IMR-90 (cell line): Measurements from ENCODE around the gene GALNT12. TPM values are rescaled to one million over a fixed set of nuclear protein-coding genes. Genes with fewer than 3 reads are reported as not detected.
A peak's percentile ranks its signal among the peaks of the same experiment; 100 is the strongest.

Source experiments
- ATAC-seq: fragments of 200-7000 bp; cut with Tn5 transposase; 2 replicates; pipeline ENCODE4 v1.9.1; 2020; ENCODE audit warnings: low read depth, mild to moderate bottlenecking, moderate library complexity
- BruUV-seq: library from RNA; stranded (reverse); fragments of 400-500 nt; replicated peaks from 2 replicates; lab custom pipeline; 2021; lab: Mats Ljungman, UMichigan
- CTCF ChIA-PET: fragments of 300-600 bp; formaldehyde crosslinking; extraction: SDS; loops from one replicate; lab custom pipeline; 2021; ENCODE audit warnings: antibody characterized with exemption; lab: Yijun Ruan, JAX
- POLR2A ChIA-PET: fragments of 300-600 bp; sonication (Branson Sonifier 250); formaldehyde crosslinking; loops from one replicate; lab custom pipeline; 2022; ENCODE audit warnings: antibody characterized with exemption; ENCODE audit not compliant: unreplicated experiment; lab: Charles Lee
- DNase-seq: peaks from one replicate; pipeline ENCODE4 v3.0.0; 2013
- H2AFZ ChIP-seq: replicated peaks from 2 replicates; pipeline ENCODE3; 2013; ENCODE audit warnings: low read length, mild to moderate bottlenecking; ENCODE audit not compliant: poor library complexity
- H2AK5ac ChIP-seq: 2 replicates; pipeline ENCODE4 v1.6.1; 2013; ENCODE audit warnings: low read depth, low read length, inconsistent platforms
- H2AK9ac ChIP-seq: replicated peaks from 2 replicates; pipeline ENCODE3; 2013; ENCODE audit warnings: mild to moderate bottlenecking, low read depth, low read length, moderate library complexity; ENCODE audit not compliant: poor library complexity
- H2BK120ac ChIP-seq: 2 replicates; pipeline ENCODE4 v1.6.1; 2013; ENCODE audit warnings: low read depth, low read length, inconsistent platforms
- H2BK15ac ChIP-seq: 3 replicates; pipeline ENCODE4 v1.6.1; 2013; ENCODE audit warnings: low read depth, low read length, inconsistent platforms
- H2BK20ac ChIP-seq: 2 replicates; pipeline ENCODE4 v1.6.1; 2013; ENCODE audit warnings: low read depth, mild to moderate bottlenecking, inconsistent platforms, low read length, moderate library complexity
- H2BK5ac ChIP-seq: 2 replicates; pipeline ENCODE4 v1.6.1; 2013; ENCODE audit warnings: mild to moderate bottlenecking, low read depth, low read length, inconsistent platforms; ENCODE audit not compliant: poor library complexity, severe bottlenecking
- H3K14ac ChIP-seq: replicated peaks from 2 replicates; pipeline ENCODE4 v1.6.1; 2013; ENCODE audit warnings: low read depth, low read length, inconsistent platforms
- H3K18ac ChIP-seq: 2 replicates; pipeline ENCODE4 v1.6.1; 2013; ENCODE audit warnings: low read depth, low read length, control low read depth
- H3K23ac ChIP-seq: 2 replicates; pipeline ENCODE4 v1.6.1; 2013; ENCODE audit warnings: low read depth, low read length, inconsistent platforms
- H3K27ac ChIP-seq: 2 replicates; pipeline ENCODE4 v1.5.1; 2013; ENCODE audit warnings: mild to moderate bottlenecking, control low read depth, low read length; ENCODE audit not compliant: insufficient read depth
- H3K27me3 ChIP-seq: 2 replicates; pipeline ENCODE4 v1.6.1; 2013; ENCODE audit warnings: low read length; ENCODE audit not compliant: control insufficient read depth, insufficient read depth
- H3K36me3 ChIP-seq: 2 replicates; pipeline ENCODE4 v1.6.1; 2013; ENCODE audit warnings: low read length, mixed read lengths; ENCODE audit not compliant: control insufficient read depth, insufficient read depth
- H3K4ac ChIP-seq: 2 replicates; pipeline ENCODE4 v1.6.1; 2013; ENCODE audit warnings: low read depth, low read length, inconsistent platforms
- H3K4me1 ChIP-seq: 2 replicates; pipeline ENCODE4 v1.6.1; 2013; ENCODE audit warnings: low read length, mixed read lengths; ENCODE audit not compliant: control insufficient read depth, insufficient read depth
- H3K4me2 ChIP-seq: 2 replicates; pipeline ENCODE4 v1.6.1; 2013; ENCODE audit warnings: low read depth, mild to moderate bottlenecking, control low read depth, low read length, moderate library complexity
- H3K4me3 ChIP-seq: 2 replicates; pipeline ENCODE4 v1.5.1; 2013; ENCODE audit warnings: low read depth, mild to moderate bottlenecking, control low read depth, low read length, moderate library complexity; ENCODE audit not compliant: insufficient read depth
- H3K56ac ChIP-seq: 2 replicates; pipeline ENCODE4 v1.6.1; 2013; ENCODE audit warnings: low read length, inconsistent platforms; ENCODE audit not compliant: insufficient read depth; ENCODE audit errors: extremely low read depth
- H3K79me1 ChIP-seq, 2 experiments: 2 replicates each; pipeline ENCODE4 v1.6.1; 2013; ENCODE audit warnings: low read length in 2 of 2, inconsistent platforms in 1 of 2, low read depth in 1 of 2
- H3K9ac ChIP-seq: 2 replicates; pipeline ENCODE4 v1.6.1; 2013; ENCODE audit warnings: low read depth, low read length, control low read depth
- H3K9me1 ChIP-seq: 2 replicates; pipeline ENCODE4 v1.6.1; 2013; ENCODE audit warnings: low read length, inconsistent platforms; ENCODE audit not compliant: insufficient read depth
- H3K9me3 ChIP-seq: 2 replicates; pipeline ENCODE4 v1.6.1; 2013; ENCODE audit warnings: low read length; ENCODE audit not compliant: control insufficient read depth, insufficient read depth
- H4K20me1 ChIP-seq: 2 replicates; pipeline ENCODE4 v1.6.1; 2013; ENCODE audit warnings: low read length, inconsistent platforms; ENCODE audit not compliant: insufficient read depth
- H4K5ac ChIP-seq: 2 replicates; pipeline ENCODE4 v1.6.1; 2013; ENCODE audit warnings: mild to moderate bottlenecking, low read depth, low read length, control low read depth
- H4K8ac ChIP-seq, 2 experiments: 2 replicates each; pipeline ENCODE4 v1.6.1; 2013; ENCODE audit warnings: low read depth in 2 of 2, low read length in 2 of 2, control low read depth in 1 of 2, inconsistent platforms in 1 of 2
- H4K91ac ChIP-seq: 2 replicates; pipeline ENCODE4 v1.6.1; 2013; ENCODE audit warnings: low read depth, low read length, inconsistent platforms; ENCODE audit not compliant: insufficient read depth
- BHLHE40 ChIP-seq: fragments of 150-350 bp; IDR thresholded peaks from 2 replicates; pipeline ENCODE4 v1.6.1; 2016; ENCODE audit warnings: mild to moderate bottlenecking, low read depth, low read length
- CEBPB ChIP-seq: IDR thresholded peaks from 2 replicates; pipeline ENCODE4 v1.6.1; 2012; ENCODE audit warnings: low read depth, low read length, improper control_type of control experiment
- CHD1 ChIP-seq: IDR thresholded peaks from 2 replicates; pipeline ENCODE4 v1.6.1; 2012; ENCODE audit warnings: low read depth, low read length, improper control_type of control experiment
- ELK1 ChIP-seq: fragments of 150-350 bp; IDR thresholded peaks from 2 replicates; pipeline ENCODE4 v1.6.1; 2016; ENCODE audit warnings: low read depth, mild to moderate bottlenecking, low read length, moderate library complexity, borderline replicate concordance
- FOS ChIP-seq: fragments of 150-350 bp; IDR thresholded peaks from 2 replicates; pipeline ENCODE4 v1.6.1; 2016; ENCODE audit warnings: low read depth, low read length
- MAFK ChIP-seq: IDR thresholded peaks from 2 replicates; pipeline ENCODE4 v1.6.1; 2012; ENCODE audit warnings: low read depth, low read length, improper control_type of control experiment
- MAZ ChIP-seq: IDR thresholded peaks from 2 replicates; pipeline ENCODE4 v1.6.1; 2012; ENCODE audit warnings: low read depth, mild to moderate bottlenecking, low read length, improper control_type of control experiment, moderate library complexity, borderline replicate concordance
- POLR2A ChIP-seq: IDR thresholded peaks from 2 replicates; pipeline ENCODE4 v1.6.1; 2012; ENCODE audit warnings: mild to moderate bottlenecking, low read depth, low read length
- RAD21 ChIP-seq: IDR thresholded peaks from 2 replicates; pipeline ENCODE4 v1.6.1; 2012; ENCODE audit warnings: low read length, improper control_type of control experiment
- RCOR1 ChIP-seq: IDR thresholded peaks from 2 replicates; pipeline ENCODE4 v1.6.1; 2012; ENCODE audit warnings: mild to moderate bottlenecking, low read length, improper control_type of control experiment; ENCODE audit not compliant: insufficient replicate concordance
- RFX5 ChIP-seq: IDR thresholded peaks from 2 replicates; pipeline ENCODE4 v1.8.0; 2012; ENCODE audit warnings: low read depth, mild to moderate bottlenecking, low read length, moderate library complexity
- SMC3 ChIP-seq: fragments of 150-350 bp; IDR thresholded peaks from 2 replicates; pipeline ENCODE4 v1.6.1; 2016; ENCODE audit warnings: low read depth, mild to moderate bottlenecking, antibody characterized with exemption, low read length, moderate library complexity
- USF2 ChIP-seq: fragments of 150-350 bp; IDR thresholded peaks from 2 replicates; pipeline ENCODE4 v1.6.1; 2017; ENCODE audit warnings: mild to moderate bottlenecking, antibody characterized with exemption, low read length, low read depth
- WGBS, 2 experiments: methylation state at CpG; one replicate each; pipeline versions ENCODE4 v1.1.5 to v1.1.7; 2013; ENCODE audit warnings: missing lambda C conversion rate in 2 of 2; ENCODE audit not compliant: insufficient read length in 1 of 2; ENCODE audit errors: extremely low coverage in 2 of 2; 5-methylcytosine and 5-hydroxymethylcytosine counted together
- dilution Hi-C: fragments of 300-500 bp; cut with HindIII; formaldehyde crosslinking; loops from one replicate; pipeline ENCODE4 v1.14.3; 2018; ENCODE audit warnings: low sequenced_read_pairs; ENCODE audit not compliant: unreplicated experiment
- in situ Hi-C: fragments of 300-500 bp; cut with MboI; formaldehyde crosslinking; loops from 3 replicates; pipeline ENCODE4 v1.14.3; 2019; ENCODE audit warnings: low sequenced_read_pairs, inconsistent platforms, mixed read lengths
- intact Hi-C: fragments of 100-400 bp; cut with micrococcal nuclease; formaldehyde crosslinking; loops from 2 replicates; pipeline ENCODE4 v1.10.0; 2022
- polyA plus RNA-seq, 3 experiments: library from polyadenylated mRNA; depleted of rRNA; stranded (reverse); fragments of >200 nt; gene quantifications; 2 replicates each; pipeline ENCODE4 v1.2.3, GENCODE V29; 2012; ENCODE audit warnings: low replicate concordance in 1 of 3
- total RNA-seq: library from RNA; depleted of rRNA; stranded (reverse); fragments of >200 nt; gene quantifications from 2 replicates; pipeline ENCODE4 v1.2.3, GENCODE V29; 2012

The GALNT12 gene
- total and polyA plus RNA-seq, 2 of the 4 experiments (the other 2 are of a cell fraction), result 2.3 to 2.5 TPM

- Histone ChIP-seq H3K27me3 (peaks cover 13% of the 10 kb centered on the region), H3K36me3 (no peaks in the 10 kb centered on the region), H4K5ac (no peak overlapping the region), H3K4me3 (no peak overlapping the region), H3K18ac (no peak overlapping the region), H3K9me3 (no peaks in the 10 kb centered on the region), H4K20me1 (no peaks in the 10 kb centered on the region), H2BK5ac (no peak overlapping the region), H3K4me2 (no peak overlapping the region; the same call in 1 of the 2 replicates), H2AK5ac (no peak overlapping the region), H2BK120ac (no peak overlapping the region), H2BK15ac (no peak overlapping the region), H3K9me1 (peaks cover 3% of the 10 kb centered on the region; the same call in 1 of the 2 replicates), H3K4ac (no peak overlapping the region), H2BK20ac (no peak overlapping the region), H3K9ac (no peak overlapping the region), H2AFZ (no peak overlapping the region), H2AK9ac (no peak overlapping the region), H3K27ac (no peak overlapping the region), H3K14ac (no peak overlapping the region), H3K4me1 (peaks cover 23% of the 10 kb centered on the region), H3K79me1 (no peaks in the 10 kb centered on the region), H4K91ac (no peak overlapping the region), H4K8ac (no peak overlapping the region), H3K23ac (no peak overlapping the region), H3K56ac (no peak overlapping the region)
- POLR2A ChIA-PET, result no interaction called here
- dilution Hi-C loops, result no loop called here
- no peak for TF ChIP-seq RFX5
- no peak for TF ChIP-seq CHD1
- TF ChIP-seq RCOR1, result no peak
- no peak for TF ChIP-seq SMC3
- TF ChIP-seq FOS, result peak; percentile 33; the same call in 1 of the 2 replicates
- no peak for TF ChIP-seq POLR2A
- no peak for TF ChIP-seq USF2
- TF ChIP-seq RAD21, result no peak
- no peak for TF ChIP-seq BHLHE40
- TF ChIP-seq MAFK, result no peak
- no peak for TF ChIP-seq MAZ
- TF ChIP-seq CEBPB, result peak; percentile 97
- no peak for TF ChIP-seq ELK1
- DNase-seq, result peak; percentile 86
- BruUV-seq, result no TSS peak
- intact Hi-C loops, result no loop called here
- peak; percentile 25 for ATAC-seq
- in situ Hi-C loops, result no loop called here
- CTCF ChIA-PET, result no interaction called here
- 67% methylated on average over 1 of the region's 8 CpGs; no CpG with 5 or more reads in 1 of the 2 experiments for WGBS, 2 experiments
Observed at GRCh38 chr9:98805506-98806272, 1.8 kb upstream of the GALNT12 start.
